Spleen (tissue), 7 donors: ENCODE measurements around the gene EFHD2.

Source experiments
- CTCF ChIP-seq, 11 experiments: fragments of 200-600 bp in 7 of 11; fragments of 450-650 bp in 4 of 11; sonication (generic) in 4 of 11; IDR thresholded peaks in 8 of 11; conservative IDR thresholded peaks in 3 of 11; 1 replicate in 7 of 11; 2 replicates in 4 of 11; pipeline versions ENCODE4 v1.4.0 to v1.8.0; 2016 to 2021; ENCODE audit warnings: antibody characterized with exemption in 11 of 11, inconsistent platforms in 4 of 11, mild to moderate bottlenecking in 1 of 11
- POLR2A ChIP-seq, 3 donors: fragments of 450-650 bp; IDR thresholded peaks; one replicate each; pipeline ENCODE4 v1.5.1; 2017; ENCODE audit warnings: antibody characterized with exemption in 3 of 3, mild to moderate bottlenecking in 1 of 3
- donor health status: DM: no; HTN: no; CAD: no; lungs with moderate emphysema.
- donor health status: DM: no; HTN: no; CAD: no.
- donor health status: DM: no; HTN: no; CAD: no.

DNA sequence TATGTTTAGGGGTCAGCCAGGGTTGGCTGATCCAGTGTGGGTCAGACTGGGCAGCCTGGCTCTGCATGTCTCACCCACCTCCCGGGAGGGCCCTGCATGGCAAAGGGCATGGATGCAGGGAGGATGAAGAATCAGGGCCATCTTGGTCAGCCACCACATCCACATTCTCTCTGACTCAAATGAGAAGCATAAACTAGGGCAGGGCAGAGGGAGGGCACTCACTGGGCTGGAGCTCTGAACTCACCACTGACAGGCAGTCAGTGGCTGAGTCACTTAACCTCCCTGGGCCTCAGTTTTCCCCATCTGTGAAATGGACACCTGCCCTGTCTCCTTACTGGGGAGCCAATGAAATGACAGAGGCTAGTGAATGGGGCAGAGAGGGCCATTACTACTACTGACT is 42.5 kb downstream of the EFHD2 start:
- TF ChIP-seq CTCF (IDR thresholded peaks at IDR 0.05 in 8 of 11, conservative IDR thresholded peaks at IDR 0.05 in 3 of 11), result no peak
- TF ChIP-seq POLR2A (IDR thresholded peaks at IDR 0.05), result no peak
